GM19397 (cell line): Measurements from ENCODE around the gene FHIP1A.

Experiments
- ATAC-seq: cut with Tn5 transposase; IDR thresholded peaks from one replicate; pipeline ENCODE4 v1.9.1; 2021; ENCODE audit warnings: mild to moderate bottlenecking, moderate library complexity; ENCODE audit not compliant: unreplicated experiment

Gene FHIP1A

DNA sequence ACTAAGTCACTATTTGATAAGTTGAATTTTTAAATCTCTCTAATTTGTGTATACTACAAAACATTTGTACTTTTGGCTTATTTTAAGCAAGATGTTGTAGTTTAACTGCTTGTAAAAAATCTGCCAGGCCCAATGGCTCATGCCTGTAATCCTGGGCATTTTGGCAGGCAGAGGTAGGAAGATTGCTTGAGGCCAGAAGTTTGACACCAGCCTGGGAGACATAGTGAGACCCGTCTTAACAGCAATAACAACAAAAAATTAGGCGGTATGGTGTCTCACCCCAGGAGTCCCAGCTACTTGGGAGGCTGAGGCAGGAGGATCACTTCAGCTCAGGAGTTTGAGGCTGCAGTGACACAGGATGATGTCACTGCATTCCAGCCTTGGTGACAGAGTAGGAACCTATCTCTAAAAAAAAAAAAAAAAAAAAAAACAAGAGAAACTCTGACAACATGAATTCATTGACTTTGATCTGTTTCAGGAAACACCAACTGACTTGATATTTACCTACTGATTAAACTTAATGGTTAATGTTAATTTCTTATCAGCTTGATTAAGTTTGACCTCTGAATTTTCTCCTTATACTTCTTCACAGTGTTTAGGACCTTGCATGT, 8.9 kb downstream of the FHIP1A start:
- ATAC-seq = no peak

DNA sequence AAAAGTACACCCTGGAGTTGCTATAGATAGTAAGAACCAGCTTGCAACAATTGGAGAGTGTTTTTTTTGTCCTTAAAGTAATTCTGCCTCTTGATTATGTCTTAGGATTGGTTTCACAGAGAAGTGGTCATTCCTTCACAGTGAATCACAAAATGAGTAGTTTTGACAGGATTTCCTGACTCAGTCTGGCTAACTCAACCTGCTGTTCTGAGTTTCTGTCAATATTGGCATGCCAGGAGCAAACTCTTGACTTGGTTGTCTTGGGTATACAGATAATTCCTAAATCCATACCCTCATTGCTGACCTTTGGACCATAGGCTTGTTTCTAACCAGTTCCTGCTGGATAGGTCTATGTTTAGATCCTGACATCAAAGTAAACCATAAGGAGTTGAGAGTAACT, 9.4 kb downstream of the FHIP1A start:
- no peak for ATAC-seq

DNA sequence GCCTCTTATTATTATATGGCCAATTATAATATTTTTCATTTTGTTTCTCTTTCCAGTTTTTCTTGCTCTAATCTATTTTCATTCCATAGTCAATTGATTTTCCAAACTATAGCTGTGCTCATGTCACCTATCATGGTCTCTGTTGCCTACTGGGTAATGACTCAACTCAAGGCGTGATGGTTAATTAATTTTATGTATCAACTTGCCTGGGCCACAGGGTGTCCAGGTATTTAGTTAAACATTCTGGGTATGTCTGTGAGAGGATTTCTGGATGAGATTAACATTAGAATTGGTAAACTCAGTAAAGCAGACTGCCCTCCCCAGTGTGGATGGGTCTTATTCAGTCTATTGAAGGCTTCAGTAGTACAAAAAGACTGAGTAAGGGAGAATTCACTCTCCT, 9.9 kb downstream of the FHIP1A start:
- ATAC-seq = no peak

- no peak for ATAC-seq
Measured at GRCh38 chr4:151420250-151420807, 11.4 kb downstream of the FHIP1A start.

DNA sequence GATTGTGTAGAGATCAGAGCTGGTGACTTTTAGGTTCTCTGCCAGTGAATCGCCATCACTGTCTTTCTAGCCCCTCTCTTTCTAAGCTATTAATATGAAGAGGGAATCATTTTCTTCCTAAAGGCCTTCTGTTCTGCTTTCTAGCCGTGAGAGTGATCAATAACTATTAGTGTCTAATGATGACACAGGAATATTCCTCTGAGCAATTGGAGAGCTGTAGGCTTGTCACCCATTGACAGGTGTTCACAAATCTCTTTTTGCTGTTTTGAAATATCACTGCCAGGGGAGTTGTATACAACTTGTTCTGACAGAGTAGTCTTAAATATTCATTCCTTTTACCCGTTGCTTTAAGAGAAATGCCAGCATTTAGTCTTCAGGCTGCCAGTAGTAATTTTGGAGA, 13.9 kb downstream of the FHIP1A start:
- ATAC-seq = no peak

GRCh38 chr4:151426513-151426912, 17.5 kb downstream of the FHIP1A start:
- no peak for ATAC-seq

- no peak for ATAC-seq
Measured at GRCh38 chr4:151427266-151427665, 18.3 kb downstream of the FHIP1A start.

GRCh38 chr4:151428346-151428745, 19.4 kb downstream of the FHIP1A start:
- ATAC-seq = no peak

- ATAC-seq = peak; percentile 82
Measured at GRCh38 chr4:151429957-151430570, 21.1 kb downstream of the FHIP1A start.

DNA sequence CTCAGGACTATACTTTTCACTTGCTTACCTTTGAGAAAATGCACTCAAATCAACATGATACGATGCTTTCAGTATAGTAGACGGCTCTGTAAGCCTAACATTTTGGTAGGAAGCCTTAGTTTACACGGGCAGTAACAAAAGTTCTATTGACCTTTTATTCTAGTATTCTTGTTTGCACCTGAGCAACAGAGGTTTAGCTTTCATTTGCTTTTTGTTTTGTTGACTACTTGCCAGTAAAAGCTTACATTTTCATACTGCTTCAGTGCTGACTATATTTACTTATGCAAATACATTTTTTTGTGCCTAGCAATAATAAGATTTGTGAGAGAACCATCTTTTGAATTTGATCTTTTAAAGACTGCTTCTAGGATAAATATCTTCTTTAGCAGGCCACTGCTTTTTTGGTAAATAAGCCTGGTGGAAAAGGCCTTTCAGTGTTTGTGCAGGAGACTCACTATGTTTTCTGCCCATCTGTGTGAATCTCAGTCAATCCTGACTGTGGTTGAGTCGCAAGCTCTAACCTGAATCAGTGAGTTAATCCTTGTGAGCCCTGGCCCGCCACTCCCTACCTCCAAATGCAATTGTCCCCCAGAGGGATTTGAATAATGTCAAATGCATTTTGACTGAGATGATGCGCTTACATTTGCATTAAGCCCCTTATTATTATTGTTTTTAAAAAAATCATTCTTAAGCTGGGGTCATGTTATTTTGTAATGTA, 21.9 kb downstream of the FHIP1A start:
- ATAC-seq = no peak

GRCh38 chr4:151431728-151432127, 22.8 kb downstream of the FHIP1A start:
- ATAC-seq = no peak

DNA sequence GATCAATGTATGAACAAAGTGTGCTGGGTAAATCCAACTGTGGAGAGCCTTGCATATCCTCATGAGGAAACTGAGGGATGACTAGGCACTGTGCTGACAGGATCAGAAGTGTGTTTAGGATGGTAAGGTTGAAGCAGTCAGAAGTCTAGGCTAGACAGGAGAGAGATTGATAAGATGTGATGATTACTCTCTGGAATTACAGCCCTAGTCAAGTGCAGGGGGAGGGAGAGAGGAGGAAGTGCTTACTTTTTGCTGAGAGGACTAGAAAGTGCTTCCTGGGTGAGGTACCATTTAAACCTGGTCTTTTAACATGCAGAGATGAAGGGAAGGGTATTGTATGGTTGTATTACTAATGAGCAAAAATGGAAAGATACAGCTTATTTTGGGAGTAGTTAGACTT, 23.7 kb downstream of the FHIP1A start:
- ATAC-seq = no peak

GRCh38 chr4:151434183-151434860, 25.3 kb downstream of the FHIP1A start:
- ATAC-seq = no peak

GRCh38 chr4:151436093-151436518, 27.1 kb downstream of the FHIP1A start:
- ATAC-seq = no peak

DNA sequence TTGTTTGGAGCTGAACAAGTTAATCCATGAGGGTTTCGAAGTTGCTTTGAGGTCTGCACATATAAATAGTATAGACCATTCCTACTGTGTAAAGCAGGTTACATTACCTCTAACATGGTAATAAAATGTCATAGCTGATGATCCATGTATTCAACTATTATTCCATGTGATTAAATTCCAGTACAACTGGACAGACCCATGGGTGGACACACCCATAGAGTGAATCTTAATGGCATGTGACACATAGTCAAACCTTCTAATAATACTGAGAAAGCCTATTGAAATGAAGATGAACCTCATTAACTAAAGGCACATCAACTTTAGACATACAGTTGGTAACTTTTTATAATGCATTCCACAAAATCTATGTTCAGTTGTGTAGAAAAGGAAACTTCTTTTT, 28.5 kb downstream of the FHIP1A start:
- ATAC-seq = no peak

DNA sequence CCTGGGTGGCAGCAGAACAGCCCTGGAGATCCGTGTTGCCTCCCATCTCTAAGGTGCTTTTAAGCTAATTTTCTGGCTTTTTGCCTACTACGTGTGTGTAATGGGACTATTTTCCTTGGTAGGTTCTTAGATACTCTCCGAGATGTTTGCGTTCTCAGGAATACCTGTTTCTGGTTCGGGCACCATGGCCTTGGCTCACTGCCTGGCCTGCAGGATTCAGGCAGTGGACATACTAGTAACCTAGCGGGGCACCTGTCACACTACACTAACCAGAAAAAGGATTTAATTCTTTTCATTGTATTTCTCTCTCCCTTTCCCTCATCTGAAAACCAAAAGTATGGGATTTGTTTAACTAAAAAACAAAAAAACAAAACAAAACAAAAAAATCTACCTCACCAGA, 29.2 kb downstream of the FHIP1A start:
- no peak for ATAC-seq

GRCh38 chr4:151439320-151439719, 30.3 kb downstream of the FHIP1A start:
- ATAC-seq = no peak

- no peak for ATAC-seq
Measured at GRCh38 chr4:151442002-151442401, 33.0 kb downstream of the FHIP1A start.

GRCh38 chr4:151443247-151443646, 34.3 kb downstream of the FHIP1A start:
- no peak for ATAC-seq

DNA sequence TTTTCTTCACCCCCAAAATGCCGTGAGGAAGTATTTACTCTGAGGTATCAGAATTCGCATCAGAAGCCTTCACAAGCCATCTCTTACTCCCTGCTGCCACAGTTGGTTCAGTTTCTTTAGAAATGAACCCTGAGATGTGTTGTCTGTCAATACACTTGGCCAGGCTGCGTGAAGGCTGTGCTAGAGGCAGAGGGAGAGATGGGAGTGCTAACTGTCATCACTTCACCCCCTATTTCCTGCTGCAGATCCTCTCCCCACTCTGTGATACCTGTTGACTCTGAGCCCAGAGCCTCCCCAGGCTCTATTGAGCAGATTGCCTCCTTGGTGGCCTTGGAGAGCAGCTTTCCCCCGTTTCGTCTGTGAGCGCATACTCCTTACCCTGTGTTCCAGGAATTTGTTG, 34.8 kb downstream of the FHIP1A start:
- no peak for ATAC-seq

GRCh38 chr4:151446208-151446607, 37.2 kb downstream of the FHIP1A start:
- no peak for ATAC-seq
